Choroid plexus epithelial cell (primary cell): ENCODE data around the gene ANKRD13D.

Experiments
- DNase-seq: peaks from one replicate; pipeline ENCODE4 v3.0.0-alpha.2; 2010; ENCODE audit warnings: low read depth
- H3K4me3 ChIP-seq: 2 replicates; pipeline ENCODE4 v1.5.1; 2011; ENCODE audit warnings: low read depth, mild to moderate bottlenecking, control low read depth, low read length, moderate library complexity
- TF ChIP-seq, protein P1 (sequence below): conservative IDR thresholded peaks from 2 replicates; pipeline ENCODE4 v1.5.1; 2011; ENCODE audit warnings: low read depth, mild to moderate bottlenecking, control low read depth, inconsistent platforms, low read length, moderate library complexity

The ANKRD13D gene

GRCh38 chr11:67289226-67289650, at the start of gene ANKRD13D:
TSS of gene ANKRD13D (plus strand) at chr11:67289303. CDS start at chr11:67289461, 158 bp downstream.
- H3K4me3 ChIP-seq, result peak within 1 kb of the TSS; percentile 76
- DNase-seq, result no peak
- TF ChIP-seq, protein P1, sequence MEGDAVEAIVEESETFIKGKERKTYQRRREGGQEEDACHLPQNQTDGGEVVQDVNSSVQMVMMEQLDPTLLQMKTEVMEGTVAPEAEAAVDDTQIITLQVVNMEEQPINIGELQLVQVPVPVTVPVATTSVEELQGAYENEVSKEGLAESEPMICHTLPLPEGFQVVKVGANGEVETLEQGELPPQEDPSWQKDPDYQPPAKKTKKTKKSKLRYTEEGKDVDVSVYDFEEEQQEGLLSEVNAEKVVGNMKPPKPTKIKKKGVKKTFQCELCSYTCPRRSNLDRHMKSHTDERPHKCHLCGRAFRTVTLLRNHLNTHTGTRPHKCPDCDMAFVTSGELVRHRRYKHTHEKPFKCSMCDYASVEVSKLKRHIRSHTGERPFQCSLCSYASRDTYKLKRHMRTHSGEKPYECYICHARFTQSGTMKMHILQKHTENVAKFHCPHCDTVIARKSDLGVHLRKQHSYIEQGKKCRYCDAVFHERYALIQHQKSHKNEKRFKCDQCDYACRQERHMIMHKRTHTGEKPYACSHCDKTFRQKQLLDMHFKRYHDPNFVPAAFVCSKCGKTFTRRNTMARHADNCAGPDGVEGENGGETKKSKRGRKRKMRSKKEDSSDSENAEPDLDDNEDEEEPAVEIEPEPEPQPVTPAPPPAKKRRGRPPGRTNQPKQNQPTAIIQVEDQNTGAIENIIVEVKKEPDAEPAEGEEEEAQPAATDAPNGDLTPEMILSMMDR, result no peak

DNA sequence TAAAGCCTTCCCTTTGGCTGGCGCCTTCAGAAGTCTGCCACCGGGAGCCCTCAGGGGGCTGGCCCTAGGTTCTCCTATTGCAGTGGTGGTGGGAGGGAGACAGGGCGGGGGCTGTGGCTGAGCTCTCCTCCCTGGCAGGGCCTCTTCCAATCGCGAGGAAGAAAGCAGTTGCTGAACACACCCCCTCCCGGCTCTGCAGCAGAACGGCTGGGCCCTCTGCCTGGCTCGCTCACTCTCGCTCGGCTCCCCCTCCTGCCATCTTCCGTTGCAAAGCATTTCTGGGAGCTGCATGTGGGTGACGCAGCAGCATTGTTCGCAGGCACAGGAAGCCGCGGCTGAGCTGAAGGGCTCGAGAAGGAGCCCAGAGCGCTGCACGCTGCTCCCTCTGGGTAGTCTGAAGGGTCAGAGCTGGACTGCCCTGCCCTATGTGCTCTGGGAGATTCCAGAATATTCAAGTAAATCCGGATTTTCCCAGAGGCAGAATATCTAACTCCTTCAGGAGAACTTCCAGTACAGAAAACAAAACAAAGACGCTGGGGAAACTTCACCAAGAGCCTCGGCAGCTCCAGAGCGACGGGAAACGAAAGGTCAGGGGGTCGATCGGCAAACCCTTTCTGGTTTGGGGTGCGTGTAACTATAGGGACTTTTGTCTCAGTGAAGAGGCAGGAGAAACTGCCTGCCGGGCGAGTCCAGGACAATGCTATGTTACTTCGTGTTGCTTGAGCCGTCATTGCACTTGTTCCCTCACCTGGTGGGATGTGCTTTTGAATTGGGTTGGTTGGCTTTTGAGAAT, 49.1 kb upstream of the ANKRD13D start:
- peak; percentile 99 for DNase-seq
- TF ChIP-seq, protein P1, result peak; percentile 37
- peak overlapping the region; percentile 67 for H3K4me3 ChIP-seq

GRCh38 chr11:67240576-67241389, 48.3 kb upstream of the ANKRD13D start:
- peak; percentile 82 for DNase-seq
- H3K4me3 ChIP-seq, result peak overlapping the region; percentile 67
- TF ChIP-seq, protein P1, result no peak

GRCh38 chr11:67242548-67242947, 46.6 kb upstream of the ANKRD13D start:
- no peak for DNase-seq
- TF ChIP-seq, protein P1, result no peak
- no peak overlapping the region for H3K4me3 ChIP-seq

DNA sequence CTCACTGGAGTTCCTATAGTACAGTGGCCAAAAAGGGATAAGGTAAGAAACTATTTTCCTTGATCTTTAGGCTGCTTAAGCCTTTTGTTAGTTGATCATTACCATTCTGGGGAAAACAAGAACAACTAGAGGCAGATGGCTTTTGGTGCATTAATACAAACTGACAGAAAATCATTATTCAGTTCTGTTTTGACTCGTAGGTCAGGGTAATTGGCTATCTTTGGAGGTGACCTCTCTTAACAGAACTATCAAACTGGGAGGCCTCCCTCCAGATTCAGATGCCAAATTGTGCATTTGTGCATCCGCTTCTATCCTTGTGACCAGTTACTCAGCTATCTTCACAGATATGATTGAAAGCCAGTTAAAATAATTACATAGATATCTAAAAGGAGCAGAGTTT, 46.1 kb upstream of the ANKRD13D start:
- TF ChIP-seq, protein P1, result no peak
- DNase-seq, result no peak
- no peak overlapping the region for H3K4me3 ChIP-seq

DNA sequence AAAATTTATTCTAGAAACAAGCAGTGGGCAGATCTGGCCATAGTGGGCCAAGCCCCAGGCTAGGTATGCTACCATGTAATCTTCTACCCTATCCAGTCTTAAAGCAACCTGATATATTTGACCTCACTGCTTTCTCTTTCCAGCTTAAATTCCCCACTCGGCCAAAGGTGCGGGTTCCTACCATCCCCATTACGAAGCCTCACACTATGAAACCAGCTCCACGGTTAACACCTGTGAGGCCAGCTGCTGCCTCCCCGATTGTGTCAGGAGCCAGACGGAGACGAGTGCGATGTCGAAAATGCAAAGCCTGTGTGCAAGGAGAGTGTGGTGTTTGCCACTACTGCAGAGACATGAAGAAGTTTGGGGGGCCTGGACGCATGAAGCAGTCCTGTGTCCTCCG, 44.1 kb upstream of the ANKRD13D start:
- H3K4me3 ChIP-seq, result no peak overlapping the region
- TF ChIP-seq, protein P1, result no peak
- no peak for DNase-seq
